ENCODE measurements around the gene CXXC4. TPM values are rescaled to one million over a fixed set of nuclear protein-coding genes. Genes with fewer than 3 reads are reported as not detected.

The CXXC4 gene
- total and polyA plus RNA-seq, 2 of the 13 experiments (the other 11 are each of a cell fraction or from before 2014, with no cell fraction given) = not detected

- Histone ChIP-seq H3K9me3 (ENCODE audit: low read length) (no peaks in the 10 kb centered on the region), H3K79me2 (ENCODE audit: insufficient read depth, low read length) (no peaks in the 10 kb centered on the region), H2AFZ (ENCODE audit: low read length) (no peak overlapping the region), H4K20me1 (ENCODE audit: insufficient read depth, low read length) (no peaks in the 10 kb centered on the region), H3K4me1 (ENCODE audit: insufficient read depth, low read length) (no peaks in the 10 kb centered on the region), H3K27ac (ENCODE audit: extremely low read length, insufficient read depth, low read length) (no peak overlapping the region), H3K4me2 (ENCODE audit: low read depth, low read length) (no peak overlapping the region), H3K27me3 (ENCODE audit: control insufficient read depth in 1 of 2, insufficient read depth in 2 of 2, low read length in 2 of 2) (no peaks in the 10 kb centered on the region; a peak in 1 of 5 replicates), H3K36me3 (replicated peaks in 1 of 2; ENCODE audit: control insufficient read depth in 1 of 2, insufficient read depth in 2 of 2, low read length in 2 of 2) (no peaks in the 10 kb centered on the region), H3K9ac (ENCODE audit: insufficient read depth, low read depth, low read length) (no peak overlapping the region), H3K4me3 (replicated peaks in 1 of 3; ENCODE audit: insufficient read depth in 1 of 3, low read depth in 2 of 3, low read length in 3 of 3) (no peak overlapping the region)
- POLR2A ChIA-PET = no interaction called here
- no TSS peak for BruUV-seq (replicated peaks)
- in situ Hi-C loops (cut with HindIII; ENCODE audit: extremely low pct_ligation_motif_present, low pct_unique_long_range_greater_than_20kb) = no loop called here
- CTCF ChIA-PET (ENCODE audit: low intra/inter-chr PET ratio, low total read pairs) = no interaction called here
- no peak for ATAC-seq
- intact Hi-C loops (cut with micrococcal nuclease; ENCODE audit: unreplicated experiment) = no loop called here
- no peak for FAIRE-seq
- no peak for DNase-seq (ENCODE audit: low spot score)
- TF ChIP-seq ZBTB4 (CRISPR knock-in tag; IDR thresholded peaks at IDR 0.05; ENCODE audit: borderline replicate concordance) (no peak), ATF2 (CRISPR knock-in tag; IDR thresholded peaks at IDR 0.05) (no peak), NFKBIZ (CRISPR knock-in tag; IDR thresholded peaks at IDR 0.05) (no peak), E2F5 (CRISPR knock-in tag; conservative IDR thresholded peaks at IDR 0.05) (no peak), PITX1 (CRISPR knock-in tag; IDR thresholded peaks at IDR 0.05) (no peak), ZNF747 (CRISPR knock-in tag; IDR thresholded peaks at IDR 0.05; ENCODE audit: borderline replicate concordance) (no peak), TFDP1 (CRISPR knock-in tag; IDR thresholded peaks at IDR 0.05; ENCODE audit: borderline replicate concordance) (no peak), ZNF713 (CRISPR knock-in tag; IDR thresholded peaks at IDR 0.05) (no peak), SP1 (IDR thresholded peaks at IDR 0.05) (no peak), SP1 (CRISPR knock-in tag; IDR thresholded peaks at IDR 0.05) (no peak), ZNF878 (CRISPR knock-in tag; IDR thresholded peaks at IDR 0.05) (no peak), RBM22 (optimal IDR thresholded peaks at IDR 0.05; ENCODE audit: low read length) (no peak), ZNF772 (CRISPR knock-in tag; IDR thresholded peaks at IDR 0.05) (no peak), ZNF101 (CRISPR knock-in tag; IDR thresholded peaks at IDR 0.05; ENCODE audit: borderline replicate concordance, low read depth) (no peak), ZNF720 (CRISPR knock-in tag; IDR thresholded peaks at IDR 0.05) (no peak), ZBTB49 (CRISPR knock-in tag; IDR thresholded peaks at IDR 0.05; ENCODE audit: borderline replicate concordance) (no peak), HNF4A (CRISPR knock-in tag; IDR thresholded peaks at IDR 0.05) (no peak), ZMYM2 (CRISPR knock-in tag; IDR thresholded peaks at IDR 0.05) (no peak)
These were observed 24.9 kb downstream of the CXXC4 start for GRCh38 chr4:104469794-104470193.

All from HepG2 (cell line).